HG02588 (cell line): ENCODE data around the gene MMADHC.

Experiments
- ATAC-seq: cut with Tn5 transposase; IDR thresholded peaks from one replicate; pipeline ENCODE4 v1.9.1; 2021; ENCODE audit warnings: mild to moderate bottlenecking, moderate library complexity; ENCODE audit not compliant: unreplicated experiment

Gene MMADHC

DNA sequence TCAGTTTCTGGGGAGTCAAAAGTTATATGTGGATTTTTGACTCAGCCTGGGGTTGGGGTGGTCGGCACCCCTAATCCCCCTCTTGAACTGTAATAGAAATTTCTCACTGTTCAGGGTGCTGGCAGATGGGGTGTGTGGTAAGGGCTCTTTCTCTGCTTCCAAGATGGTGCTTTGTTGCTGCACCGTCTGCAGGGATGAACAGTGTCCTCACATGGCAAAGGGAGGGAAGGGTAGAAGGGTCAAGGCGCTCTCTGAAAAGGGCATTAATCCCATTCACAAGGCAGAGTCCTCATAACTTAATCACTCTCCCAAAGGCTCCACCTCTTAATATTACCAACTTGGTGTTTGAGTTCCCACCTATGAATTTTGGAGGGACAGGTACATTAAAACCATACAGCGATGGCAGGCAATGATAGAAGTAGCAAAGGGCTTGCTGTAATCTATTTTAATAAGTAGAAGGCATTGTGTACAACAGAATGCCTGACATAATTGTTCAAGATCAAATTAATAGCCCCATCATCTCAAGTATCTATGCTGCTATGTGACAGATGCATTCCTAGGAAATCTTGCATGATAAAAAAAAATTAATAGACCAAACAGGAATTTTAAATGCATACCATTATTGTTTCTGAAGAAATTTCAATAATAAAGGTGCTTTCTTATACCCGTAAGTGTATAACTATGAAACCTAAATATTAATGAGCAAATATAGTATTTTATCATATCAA is 28.1 kb downstream of the MMADHC start:
- ATAC-seq = no peak

DNA sequence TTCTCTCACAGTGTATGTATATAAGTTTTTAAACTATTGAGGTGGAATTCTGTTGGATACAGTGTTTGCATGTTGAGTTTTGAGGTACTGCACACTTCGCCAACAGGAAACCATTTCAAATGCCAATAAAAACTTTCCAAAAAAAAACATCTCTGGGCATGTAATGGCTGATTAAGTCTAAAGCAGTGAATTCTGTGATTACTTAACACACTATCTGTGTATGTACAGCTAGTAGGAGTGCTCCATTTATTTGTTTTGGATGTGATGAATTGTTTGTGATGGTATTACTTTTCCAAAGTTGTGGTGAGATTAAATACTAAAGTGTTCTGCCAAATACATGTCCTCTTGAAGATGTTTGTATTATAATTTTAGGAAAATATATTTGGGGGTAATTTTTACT is 31.1 kb downstream of the MMADHC start:
- no peak for ATAC-seq

DNA sequence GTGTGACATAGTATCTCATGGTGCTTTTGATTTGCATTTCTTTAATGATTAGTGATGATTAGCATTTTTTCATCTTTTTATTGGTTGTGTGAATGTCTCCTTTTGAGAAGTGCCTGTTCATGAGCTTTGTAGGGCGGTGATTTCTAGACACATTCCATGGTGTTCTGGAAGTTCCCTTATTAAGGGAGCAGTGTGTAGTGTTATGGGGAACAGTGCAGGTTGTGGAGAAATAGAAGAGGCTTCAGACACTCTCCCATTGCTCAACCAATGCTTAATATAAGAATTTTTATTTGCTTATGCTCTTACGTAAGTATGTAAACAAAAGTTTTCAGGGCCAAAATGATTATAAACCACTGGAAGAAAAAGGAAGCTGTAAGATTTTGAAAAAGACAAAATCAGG is 34.7 kb downstream of the MMADHC start:
- ATAC-seq = no peak

DNA sequence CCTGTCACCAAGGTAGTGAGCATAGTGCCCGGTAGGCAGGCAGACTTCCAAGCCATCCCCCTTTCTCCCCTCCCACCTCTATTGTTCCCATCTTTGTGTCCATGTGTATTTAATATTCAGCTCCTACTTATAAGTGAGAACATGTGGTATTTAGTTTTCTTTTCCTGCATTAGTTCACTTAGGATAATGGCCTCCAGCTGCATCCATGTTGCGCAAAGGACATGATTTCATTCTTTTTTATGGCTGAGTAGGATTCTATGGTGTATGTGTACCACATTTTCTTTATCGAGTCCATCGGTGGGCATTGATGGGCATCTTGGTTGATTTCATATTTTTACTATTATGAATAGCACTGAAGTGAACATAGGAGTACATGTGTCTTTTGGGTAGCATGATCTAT is 35.3 kb downstream of the MMADHC start:
- no peak for ATAC-seq

DNA sequence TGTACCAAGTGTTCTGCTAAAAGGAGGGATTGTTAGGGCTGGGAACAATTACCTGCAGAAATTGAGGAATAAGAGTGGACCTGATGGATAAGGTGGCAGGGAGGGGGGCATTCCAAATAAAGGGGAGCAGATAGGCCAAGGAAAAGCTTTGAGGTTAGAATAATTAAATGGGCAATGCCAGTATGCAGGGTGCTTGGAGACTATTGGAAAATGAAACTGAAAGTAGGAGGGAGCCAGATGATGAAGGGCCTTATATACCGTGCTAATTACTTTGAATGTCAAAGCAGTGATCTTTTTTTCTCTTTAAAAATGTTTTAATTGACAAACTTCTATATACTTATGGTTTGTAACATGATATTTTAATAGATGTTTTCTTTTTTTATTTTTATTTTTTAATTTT is 42.9 kb downstream of the MMADHC start:
- ATAC-seq = no peak

DNA sequence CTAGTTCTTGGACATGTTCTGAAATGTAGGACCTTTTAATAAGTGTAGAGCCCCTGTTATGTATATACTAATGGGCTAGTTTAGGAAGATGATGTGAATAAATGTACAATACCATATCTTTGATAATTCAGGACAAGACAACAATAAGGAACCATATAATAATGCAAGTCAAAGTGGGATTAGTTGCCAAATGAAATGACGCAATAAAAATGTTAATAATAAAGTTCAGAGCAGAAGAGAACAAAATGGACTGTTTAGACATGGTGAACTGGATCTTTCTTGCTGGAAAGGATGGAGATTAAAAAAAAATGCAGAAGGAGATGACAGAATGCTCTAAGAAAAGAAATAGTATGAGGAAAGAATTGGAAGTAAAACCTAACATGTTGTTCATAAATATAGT is 43.7 kb downstream of the MMADHC start:
- ATAC-seq = no peak

DNA sequence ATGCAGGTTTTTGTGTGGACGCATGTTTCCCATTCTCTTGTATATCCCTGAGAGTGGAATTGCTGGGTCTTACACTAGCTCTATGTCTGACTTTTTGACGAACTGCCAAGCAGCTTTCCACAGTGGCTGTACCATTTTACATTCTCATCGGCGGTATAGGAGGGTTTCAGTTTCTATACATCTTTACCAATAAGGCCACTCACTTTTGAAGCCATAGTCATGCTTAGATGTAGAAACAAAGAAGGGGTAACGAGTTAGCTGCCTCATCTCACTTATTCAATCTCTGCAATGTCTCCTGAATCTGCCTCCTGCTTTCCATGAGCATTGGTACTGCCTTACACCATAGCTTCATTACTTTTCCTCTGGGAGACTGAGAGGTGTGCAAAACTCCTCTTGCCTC is 47.4 kb downstream of the MMADHC start:
- no peak for ATAC-seq

DNA sequence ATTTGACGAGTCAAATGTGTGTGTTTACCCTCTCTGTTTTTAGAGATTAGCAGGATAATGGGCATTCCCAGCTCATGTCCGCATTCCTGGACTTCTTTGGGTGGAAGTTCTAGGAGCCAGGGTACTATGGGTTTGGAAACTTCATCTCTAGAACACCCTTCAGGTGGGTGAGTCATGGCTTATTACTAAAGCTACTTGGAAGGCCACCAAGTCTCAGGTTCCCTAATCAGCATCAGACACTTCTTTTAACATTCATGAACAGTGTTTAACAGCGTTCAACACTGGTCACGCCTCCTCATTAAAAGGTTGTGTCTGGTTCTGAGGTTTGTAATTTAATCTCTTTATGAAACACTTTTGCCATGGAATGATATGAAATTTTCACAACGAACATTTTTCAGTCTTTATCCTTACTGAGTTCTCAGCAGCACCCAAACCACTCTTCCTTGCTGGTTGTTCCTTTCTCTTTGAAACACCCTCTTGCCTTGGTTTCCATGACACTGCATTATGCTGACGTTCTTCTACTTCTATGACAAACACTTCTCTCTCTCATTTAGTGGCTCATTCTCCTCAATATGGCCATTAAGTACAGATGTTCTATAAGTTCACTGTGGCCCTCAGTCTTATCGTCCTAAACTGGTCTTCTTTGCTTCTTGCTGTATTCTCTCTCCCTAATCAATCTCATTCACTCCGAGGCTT is 49.3 kb downstream of the MMADHC start:
- ATAC-seq = no peak

DNA sequence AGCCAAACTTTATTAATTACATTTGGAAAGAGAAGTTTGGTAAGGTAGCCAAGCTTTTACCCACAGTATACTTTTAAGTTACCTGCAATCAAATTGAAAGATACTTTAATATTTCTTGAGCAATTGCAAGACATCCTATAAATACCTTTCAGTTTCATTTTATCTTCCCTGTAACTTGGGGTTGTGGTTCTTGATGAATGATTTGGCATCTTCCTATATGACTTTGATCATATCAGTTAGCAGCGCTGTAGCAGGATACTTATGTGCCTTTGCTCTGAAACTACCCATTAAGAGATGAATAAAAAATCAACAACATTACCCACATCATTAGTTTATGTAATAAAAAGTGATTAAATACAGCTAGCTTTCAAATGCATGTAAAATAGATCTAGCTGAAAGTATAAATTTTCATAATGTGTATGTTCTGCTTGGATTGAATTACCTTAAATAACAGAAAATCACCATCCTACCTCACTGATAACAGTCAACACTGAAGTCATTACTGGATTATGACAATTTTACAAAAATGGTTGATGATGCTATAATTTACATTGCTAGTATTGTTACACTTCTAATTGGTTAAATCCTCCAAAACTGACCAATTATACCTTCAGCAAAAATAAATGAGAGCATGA is 50.4 kb downstream of the MMADHC start:
- ATAC-seq = no peak

DNA sequence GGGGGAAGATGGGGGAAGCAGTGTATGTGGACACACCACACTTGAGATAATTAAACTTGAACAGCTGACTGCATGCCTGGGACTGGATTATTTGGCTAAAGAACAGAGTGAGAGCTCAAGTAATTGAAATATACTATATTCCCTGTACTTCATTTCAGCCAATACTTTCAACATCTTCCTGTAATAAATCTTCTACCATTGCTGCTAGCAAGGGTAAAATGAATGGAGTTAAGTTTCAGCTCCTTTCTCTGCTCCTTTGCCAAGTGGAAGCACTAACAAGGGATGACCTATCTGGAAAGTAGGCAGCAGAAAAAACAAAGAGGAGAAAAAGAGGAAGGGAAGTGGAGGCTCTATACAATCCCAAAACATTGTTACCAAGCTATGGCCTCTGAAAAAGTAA is 50.9 kb downstream of the MMADHC start:
- no peak for ATAC-seq

DNA sequence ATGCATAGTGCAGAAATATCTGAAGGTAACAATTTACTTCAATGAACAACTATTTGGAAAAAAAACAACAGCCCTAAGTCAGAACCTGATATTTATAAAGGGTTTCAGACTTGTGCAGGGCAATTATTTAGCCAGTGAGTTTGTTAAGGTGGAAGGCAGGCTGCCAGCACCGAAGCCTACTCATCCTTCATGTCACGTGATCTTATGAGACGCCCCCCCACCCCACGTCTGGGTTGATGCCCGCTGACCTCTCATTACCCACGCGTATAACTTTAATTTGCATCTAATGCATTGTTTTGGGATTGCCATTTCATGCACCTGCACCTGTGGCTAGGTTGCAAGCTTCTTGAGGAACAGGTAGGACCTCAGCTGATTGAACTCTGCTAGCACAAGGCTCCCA is 52.9 kb downstream of the MMADHC start:
- ATAC-seq = no peak

DNA sequence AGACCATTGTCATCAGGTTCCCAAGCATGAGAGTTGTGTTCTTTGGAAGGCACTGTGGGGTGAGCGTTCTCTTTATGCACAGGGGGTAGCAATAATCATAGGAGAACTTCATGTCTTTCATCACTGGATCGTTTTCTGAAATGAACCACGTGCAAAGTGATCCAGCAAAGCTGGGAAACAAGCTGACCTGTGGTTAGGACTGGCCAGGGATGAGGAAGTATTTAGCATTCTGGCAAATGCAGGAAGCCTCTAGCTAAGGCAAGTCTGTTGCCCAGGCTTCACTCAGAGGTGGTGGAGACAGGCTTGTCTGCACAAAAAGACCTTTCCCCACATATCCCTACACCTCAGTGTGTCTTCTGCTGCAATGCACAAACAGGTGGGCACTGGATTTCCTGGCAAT is 58.6 kb downstream of the MMADHC start:
- no peak for ATAC-seq

DNA sequence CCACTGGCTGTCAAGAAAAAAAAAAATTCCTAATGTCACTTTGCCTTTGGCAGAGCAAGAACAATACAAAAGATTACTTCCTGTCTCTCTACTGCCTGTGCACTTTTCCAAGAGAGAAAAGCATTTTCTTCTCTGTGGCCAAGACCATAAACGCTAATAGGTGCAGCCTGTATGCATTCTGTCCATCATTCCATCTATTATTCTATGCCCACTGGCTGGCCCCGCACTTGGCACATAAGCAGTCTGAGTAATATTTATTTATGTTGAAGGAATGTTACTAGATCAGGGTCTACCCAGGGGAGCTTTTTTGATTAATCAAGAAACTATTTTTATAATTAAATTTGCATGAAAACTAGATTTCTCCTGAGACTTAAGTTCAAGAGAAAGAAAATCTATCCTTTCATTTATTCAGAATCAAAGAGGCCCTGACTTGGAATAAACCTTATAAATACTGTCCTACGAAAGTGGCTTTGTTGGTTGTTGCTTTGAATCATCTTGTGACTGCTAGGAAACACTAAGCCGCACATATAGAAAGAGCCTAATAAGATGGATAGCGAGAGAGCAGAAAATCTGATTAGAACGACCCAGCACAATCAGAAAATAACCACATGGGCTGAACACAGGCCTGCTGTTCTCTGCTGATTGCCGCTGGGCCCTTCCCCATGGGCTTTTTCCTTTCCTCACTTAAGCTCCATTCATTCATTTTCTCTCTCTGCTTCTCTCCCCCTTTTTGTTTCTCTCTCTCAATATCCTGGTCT is 59.4 kb downstream of the MMADHC start:
- ATAC-seq = no peak

DNA sequence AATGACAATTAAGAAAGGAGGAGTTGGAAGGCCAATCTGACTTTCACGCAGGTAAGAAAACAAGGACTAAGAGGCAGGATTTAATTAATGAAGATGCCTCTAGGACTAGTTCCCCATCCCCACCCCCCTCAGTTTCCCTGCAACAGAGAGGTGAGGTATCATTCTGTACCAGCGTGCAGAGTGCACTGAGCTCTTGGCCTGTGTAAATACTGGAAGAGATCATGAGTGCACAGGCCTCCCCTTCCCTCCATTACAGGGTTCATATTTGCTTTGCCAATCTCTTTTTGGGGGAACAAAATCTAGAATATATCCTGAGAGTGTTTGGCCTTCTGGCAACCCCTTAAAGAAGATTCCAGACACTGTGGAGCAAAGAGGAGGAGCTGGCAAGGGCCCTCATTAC is 60.9 kb downstream of the MMADHC start:
- ATAC-seq = no peak

DNA sequence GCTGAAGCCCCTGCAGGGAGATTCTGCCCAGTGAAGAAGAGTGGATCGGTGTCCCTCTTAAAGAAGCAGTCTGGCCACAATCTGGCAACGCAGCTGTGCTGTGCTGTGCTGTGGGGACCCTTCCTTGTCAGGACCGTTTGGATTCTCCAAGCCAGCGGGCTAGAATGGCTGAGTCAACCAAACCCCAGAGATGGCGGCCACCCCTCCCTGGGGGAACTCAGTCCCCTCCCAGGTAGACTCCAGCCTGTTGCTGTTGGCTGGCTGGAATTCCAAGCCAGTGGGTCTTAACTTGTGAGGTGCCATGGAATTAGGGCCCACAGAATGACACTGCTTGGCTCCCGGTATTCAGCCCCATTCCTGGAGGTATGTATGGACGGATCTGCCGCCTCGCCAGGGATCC is 62.3 kb downstream of the MMADHC start:
- no peak for ATAC-seq
